ENCODE data around the gene PHACTR1.

- TF ChIP-seq POLR2A (IDR thresholded peaks at IDR 0.05; ENCODE audit: low read length) (no peak), RFX5 (IDR thresholded peaks at IDR 0.05) (no peak), CTCF (IDR thresholded peaks at IDR 0.05) (no peak), RAD21 (conservative IDR thresholded peaks at IDR 0.05 in 1 of 2, IDR thresholded peaks at IDR 0.05 in 1 of 2) (no peak), RCOR1 (IDR thresholded peaks at IDR 0.05; ENCODE audit: low read depth, low read length) (no peak), GATA3 (IDR thresholded peaks at IDR 0.05; ENCODE audit: borderline replicate concordance) (no peak), HOXB13 (CRISPR knock-in tag; IDR thresholded peaks at IDR 0.05; ENCODE audit: low read depth) (no peak)
Measured at GRCh38 chr6:13217206-13217905, 500.8 kb downstream of the PHACTR1 start.

All from A549 (cell line).